GM21390 (cell line): ENCODE results near the gene DUS1L.
A peak's percentile ranks its signal among the peaks of the same experiment; 100 is the strongest.

Source experiments
- ATAC-seq: cut with Tn5 transposase; IDR thresholded peaks from one replicate; pipeline ENCODE4 v1.9.1; 2021; ENCODE audit not compliant: unreplicated experiment

The DUS1L gene

DNA sequence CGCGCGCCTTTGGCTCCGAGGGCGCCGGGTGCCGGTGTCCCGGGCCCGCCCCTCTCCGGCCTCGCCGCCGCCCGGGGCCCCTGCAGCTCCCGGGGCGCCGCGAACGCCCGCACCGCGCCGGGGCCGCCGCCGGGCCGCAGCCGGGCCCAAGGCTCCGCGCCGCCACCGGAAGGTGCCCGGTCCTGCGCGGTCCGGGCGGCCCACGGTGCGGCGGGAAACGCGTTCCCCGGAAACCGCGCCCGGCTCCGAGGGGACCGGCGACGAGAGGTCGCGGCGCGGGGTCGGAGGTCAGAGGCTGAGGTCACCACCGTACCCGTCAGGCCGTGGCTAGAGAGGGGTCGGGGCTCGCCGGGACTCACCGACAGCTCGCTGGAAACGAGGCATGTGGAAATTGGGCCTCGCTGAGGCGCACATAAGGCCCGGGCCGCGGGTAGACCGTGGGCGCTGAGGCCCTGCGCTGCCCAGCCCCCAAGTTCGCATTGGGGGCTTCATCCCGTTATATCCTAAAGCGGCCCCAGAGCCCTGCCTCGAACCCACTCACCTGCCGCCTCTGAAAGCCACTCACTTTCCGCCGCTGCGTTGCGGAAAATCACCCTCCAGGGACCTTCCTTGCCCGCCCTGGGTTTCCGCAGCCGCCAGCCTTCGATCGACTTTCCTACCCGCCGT lies at the start of gene DUS1L:
DUS1L (minus strand) TSS at position 167 of the 666 bp plus-strand sequence. CDS start 745 bp downstream, outside the sequence.
- ATAC-seq: no peak

DNA sequence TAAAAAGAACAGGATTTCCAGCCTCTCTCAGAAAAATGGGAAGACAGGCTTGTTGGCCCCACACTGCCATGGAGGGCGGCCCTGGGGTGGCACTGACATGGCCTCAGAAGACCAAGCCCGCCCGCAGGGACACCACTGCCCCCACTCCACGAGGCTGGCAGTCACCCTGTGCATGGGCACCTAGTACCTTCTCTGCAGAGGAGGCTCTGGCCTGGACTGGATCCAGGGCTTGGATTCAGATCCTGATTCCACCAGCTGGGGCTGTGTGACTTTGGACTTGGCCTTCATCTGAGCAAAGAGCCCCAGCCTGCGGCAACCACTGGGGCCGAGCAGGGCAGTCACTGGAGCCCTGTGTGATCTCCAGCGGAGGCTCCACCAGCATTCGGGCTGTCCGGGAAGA lies 49.3 kb upstream of the DUS1L start:
- no peak for ATAC-seq

DNA sequence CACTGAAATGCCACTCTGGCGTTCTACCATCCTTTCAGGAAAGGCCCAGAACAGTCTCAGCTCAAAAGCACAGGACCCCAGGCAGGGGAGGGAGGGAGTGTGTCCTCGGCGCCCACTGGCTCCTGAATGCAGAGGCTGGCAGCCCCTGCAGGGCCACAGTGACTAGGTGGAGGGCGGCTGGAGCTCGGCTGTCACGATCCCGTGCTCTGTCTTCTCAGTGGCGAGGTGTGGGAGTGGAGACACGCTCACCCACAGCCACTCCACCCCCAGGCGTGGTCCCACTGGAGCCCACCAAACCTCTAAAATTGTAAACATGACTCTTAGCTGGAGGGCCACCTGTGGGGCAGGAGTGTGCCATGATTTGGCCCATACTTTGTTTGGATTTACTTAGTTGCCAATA lies 48.8 kb upstream of the DUS1L start:
- ATAC-seq: no peak

DNA sequence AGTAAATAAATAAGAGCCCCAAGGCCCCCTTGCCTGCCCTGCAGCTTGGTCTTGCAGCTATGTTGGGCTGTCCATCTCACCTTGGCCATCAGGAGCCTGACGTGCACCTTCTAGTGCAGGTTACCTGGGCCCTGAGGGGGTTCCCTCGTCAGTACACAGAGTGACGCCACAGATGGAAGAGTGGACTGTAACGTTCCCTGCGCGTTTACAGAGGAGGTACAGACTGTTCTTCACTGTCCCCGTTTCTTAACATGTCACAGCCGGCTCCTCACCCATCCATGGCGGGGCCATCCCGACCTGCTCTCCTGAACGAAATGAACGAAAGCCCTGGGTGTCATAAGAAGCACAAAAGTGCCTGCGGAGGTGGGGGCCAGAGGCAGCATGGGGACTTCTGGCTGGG lies 48.3 kb upstream of the DUS1L start:
- ATAC-seq: no peak

DNA sequence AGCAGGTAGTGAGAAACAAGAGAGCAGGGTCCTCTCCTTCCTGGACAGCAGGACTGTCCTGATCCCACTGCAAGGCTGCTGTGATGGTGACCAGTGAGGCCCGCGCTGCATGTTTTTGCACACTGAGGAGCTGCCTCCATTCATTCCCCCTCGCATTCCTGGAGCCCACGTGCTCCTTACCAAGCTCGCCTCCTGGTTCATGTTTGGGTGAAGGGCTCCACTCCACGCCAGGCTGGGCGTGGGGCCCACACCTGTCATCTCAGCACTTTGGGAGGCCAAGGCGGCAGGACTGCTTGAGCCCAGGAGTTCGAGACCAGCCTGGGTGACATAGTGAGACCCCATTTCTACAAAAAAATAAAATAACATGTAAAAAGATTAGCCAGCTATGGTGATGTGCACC lies 47.8 kb upstream of the DUS1L start:
- no peak for ATAC-seq

DNA sequence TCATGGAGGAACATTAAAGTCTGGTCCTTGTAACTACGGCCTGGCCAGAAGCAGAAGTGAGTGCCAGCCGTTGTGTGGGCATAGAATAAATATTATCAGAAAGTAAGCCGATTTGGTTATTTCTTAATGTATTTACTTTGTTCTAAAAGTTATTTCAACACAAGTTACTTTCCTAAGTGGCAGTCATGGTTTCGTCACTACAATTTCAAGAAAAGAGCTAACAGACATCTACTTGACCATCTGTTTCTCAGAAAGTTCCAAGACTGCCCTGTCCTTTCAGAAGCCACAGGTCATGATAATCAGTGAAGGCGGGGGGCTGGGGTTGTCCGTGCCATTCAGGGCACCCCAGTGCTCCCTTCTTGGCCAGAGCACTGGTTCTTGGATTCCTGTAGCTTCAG lies 47.3 kb upstream of the DUS1L start:
- ATAC-seq: no peak

DNA sequence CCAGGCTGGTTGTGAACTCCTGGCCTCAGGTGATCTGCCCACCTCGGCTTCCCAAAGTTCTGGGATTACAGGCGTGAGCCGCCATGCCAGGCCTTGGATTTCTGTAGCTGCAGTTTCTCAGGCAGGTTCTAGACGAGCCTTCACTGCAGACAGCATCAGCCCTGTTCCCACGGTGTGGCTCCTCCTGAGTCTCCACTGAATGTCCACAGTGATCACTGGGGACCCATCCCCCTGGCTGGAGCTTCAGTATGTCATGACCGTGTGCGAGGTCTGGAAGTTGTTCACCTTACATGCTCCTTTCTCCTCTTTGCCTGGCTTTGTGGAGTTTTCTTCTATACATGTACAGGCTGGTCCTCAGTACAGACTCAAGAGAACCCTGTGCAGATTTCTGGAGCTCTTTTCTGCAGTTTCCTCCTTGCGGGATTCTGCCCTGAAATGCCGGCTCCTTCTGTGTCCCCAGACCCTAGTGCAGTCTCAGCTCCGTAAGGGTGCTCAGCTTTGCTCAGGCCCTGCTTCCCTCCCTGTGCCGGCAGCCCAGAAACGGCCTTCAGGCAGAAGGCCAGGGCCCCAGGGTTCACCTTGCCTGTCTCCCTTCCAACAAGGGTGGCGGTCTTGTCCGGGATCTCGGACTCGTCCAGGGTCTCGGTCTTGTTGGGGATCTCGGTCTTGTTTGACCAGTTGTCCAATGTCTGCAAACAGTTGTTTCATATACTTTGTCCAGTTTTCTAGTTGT lies 46.7 kb upstream of the DUS1L start:
- no peak for ATAC-seq

DNA sequence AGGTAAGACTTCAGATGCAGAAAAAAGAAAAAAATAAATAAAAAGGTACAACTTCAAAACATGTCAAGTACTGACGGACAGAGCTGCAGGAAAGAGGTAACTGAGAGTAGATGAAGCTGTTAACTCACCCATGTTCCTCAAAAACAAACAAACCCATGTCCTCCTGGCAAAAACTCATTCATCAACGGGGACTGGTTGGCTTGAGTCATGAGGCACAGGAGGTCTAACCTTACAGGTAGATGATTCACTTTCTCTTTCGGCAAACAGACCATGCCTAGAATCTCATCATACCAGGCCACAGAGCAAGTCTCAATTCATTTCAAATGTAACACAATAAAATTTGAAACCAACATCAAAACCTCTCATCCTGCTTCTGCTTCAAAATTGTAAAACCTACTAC lies 44.7 kb upstream of the DUS1L start:
- ATAC-seq: no peak

DNA sequence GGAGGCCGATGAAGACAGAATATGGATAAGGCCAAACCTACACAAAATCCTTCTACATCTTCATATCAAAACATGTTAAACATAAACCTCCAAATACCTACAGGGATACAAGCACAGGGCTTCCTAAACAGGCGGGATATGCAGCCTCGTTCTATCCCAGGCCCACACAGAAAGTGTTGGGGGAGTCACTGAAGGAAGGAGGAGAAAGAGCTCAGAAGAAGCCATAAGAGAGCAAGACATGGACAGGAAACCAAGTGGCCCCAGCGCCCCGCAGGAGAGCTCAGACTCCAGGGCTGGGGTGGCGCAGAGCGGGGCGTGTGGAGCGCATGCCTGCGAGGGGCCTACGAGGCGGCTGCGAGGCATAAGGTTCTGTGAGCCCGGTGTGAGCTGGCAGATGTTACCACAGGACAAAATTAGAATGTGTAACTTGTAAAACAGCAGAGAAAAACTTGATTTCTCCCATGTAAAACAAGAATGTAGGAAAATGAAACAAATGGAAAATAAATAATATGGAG lies 43.4 kb upstream of the DUS1L start:
- ATAC-seq: no peak

DNA sequence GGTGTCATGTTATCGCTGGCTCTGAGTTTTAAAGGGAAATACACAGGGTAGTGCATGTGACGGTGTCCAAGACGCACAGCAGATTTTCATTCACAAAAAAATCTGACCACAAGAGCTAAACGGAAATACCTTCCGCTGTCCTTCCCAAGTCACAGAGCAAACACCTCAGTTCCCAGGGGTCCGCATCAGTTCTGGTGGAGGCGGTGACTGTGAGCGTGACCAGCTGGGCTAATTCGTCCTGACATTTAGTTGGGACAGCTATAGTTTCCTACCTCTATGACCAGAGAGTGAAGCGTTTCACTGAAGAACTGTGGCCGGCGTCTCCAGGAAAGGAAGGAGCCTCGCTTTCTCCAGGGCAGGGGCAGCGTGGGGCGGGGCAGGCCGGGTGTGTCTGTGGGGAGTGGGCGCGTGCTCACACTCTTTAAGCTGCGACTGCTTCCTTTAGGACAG lies 42.9 kb upstream of the DUS1L start:
- no peak for ATAC-seq

DNA sequence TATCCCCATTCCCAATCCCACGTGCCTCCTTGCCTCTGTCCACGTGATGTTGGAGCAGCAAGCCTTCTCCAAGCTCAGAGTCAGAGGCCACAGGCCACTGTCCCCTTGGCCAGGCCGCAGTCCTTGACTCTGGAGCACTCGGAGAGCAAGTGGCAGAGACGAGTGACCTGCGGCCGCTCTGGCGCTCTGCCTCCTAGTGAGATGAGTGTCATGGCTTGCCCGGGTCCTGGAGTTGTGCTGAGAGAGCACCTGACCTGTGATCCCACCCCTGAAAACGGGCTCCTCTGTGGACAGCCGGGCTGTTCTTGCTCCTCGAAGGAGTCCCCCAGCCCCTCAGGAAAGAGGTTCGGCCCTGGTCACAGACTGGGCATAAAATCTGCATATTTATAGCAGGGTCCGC lies 42.4 kb upstream of the DUS1L start:
- ATAC-seq: no peak

DNA sequence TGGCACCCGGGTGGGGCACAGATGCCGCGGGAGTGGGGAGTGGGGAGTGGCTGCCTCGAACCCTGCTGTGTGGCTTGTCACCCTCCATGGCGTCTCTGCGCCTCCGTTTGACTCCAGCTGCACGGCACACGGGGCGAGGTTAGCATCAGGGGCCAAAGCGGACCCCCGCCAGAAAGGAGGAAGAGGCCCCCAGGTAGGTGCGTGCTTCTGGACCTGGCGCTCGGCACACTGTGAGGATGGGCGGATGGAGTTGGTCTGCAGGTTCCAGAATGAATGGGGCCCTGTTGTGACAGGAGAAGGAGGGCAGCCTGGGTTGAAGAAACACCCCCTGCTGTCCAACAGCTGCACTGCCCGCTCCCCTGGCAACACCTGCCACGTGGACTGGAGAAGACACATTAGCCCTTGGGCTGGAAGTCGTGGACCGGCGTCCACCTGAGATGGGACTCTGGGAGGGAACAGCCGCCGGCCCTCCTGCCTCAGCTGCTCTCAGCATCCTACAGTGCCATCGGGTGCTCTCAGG lies 41.8 kb upstream of the DUS1L start:
- ATAC-seq: no peak

DNA sequence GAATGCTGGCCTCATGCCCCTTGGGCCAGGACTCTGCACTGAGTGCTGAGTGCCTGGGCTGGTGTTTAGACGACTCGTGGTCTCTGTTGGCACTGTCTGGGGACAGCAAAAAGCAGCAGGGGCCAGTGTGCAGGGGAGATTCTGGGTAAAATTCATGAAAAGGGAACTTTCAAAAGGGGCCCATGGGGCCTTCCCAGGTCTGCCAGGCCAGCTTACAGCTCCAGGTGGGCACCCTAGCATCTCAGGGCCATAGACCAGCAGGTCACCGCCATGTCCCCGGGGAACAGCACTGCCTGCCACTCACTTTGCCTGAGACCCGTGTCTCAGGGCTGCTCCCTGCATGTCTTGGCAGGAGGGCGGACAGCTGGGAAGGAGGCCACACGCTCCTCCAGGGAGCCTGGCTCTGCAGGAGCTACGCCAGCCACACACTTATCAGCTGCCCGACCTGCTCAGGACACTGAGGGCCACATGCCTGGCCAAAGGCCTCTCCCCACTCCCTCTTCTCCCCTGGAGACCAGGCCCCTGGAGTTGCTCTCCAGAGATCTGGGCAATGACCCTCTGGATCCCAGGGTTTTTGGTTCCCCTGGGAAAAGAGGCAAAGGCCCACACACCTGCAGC lies 41.2 kb upstream of the DUS1L start:
- no peak for ATAC-seq

DNA sequence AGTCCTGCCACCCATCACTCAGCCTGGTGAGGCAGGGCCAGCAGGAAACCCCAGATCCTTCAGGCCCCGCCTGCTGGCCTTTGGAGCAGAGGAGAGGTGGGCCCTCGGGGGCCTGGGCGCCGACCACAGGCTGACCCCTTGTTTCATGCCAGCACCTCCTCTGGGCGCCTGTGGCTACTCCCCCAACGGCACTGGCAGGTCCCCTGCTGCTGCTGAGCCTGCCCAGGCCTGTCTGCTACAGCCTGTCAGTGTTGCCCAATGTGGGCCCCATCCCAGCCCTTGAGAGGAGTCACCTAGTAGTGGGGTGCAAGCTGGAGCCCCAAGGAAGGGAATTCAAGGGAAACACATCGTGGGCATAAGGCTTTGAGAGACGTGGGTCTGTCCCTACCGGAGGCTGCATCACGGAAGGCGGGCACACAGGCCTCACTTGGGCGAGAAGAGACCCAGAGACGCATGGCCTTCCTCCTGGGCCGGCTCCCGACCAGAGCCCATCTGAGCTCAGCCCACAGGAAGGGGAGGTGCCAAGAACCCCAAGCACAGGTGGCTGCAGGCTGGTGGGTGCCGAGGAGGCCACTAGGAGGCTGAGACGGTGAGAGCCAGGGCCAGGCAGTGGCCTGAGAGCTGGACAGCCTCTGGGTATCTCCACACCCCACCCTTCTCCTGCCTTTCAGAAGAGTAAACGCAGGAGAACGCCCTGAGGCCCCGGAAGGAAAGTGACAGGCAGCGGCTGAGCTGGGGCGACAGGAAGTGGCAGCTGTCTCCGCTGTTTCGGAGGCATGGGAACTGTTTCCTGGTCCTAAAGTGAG lies 40.5 kb upstream of the DUS1L start:
- peak; percentile 70 for ATAC-seq

DNA sequence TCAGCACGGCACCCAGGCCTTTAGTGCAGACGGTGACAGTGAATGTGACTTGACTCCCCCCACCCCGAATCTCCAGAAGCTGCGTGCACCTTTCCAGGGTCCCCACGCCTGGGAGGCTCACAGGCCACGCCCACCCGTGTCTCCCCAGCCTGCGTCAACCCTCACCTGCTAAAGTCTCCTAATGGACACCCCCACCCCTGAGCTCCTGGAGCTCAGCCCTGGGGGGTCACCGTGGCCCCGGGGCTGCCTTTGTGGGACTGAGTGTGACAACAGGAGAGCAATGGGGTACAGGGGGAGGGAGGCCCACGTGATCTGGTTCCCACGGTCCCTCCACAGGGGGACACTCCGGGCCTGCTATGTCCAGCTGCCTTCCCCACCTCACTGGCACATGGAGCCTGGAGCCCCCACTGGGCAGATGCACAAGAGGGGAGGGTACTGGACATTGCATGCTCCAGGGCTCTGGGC lies 39.8 kb upstream of the DUS1L start:
- no peak for ATAC-seq

DNA sequence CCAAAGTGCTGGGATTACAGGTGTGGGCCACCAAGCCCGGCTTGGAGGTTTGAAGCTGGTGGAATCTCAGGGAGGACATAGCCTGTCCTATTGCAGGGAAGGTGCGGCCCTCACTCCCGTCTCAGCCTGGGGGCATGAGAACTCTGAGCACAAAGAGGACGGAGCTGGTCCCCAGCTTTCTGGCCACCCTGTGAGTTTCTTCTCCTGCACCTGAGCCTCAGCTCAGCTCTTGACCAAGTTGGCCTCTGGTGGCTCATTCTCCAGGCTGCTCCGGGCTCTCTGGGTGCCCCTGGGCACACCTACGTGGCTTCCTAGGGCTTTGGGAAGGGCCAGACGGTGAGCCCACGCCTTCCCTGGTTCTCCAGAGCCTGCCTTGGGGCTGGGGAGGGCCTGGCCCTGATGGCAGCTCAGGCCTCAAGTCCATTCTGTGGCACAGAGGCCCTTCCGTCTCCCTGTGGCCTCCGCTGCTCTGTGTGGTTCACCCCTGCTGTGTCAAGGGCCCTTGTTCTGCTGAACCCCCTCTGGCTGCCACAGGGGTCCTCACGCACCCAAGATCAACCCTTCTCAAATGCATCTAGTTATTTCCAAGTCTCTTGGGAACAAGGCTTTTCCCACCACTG lies 39.3 kb upstream of the DUS1L start:
- ATAC-seq: no peak

DNA sequence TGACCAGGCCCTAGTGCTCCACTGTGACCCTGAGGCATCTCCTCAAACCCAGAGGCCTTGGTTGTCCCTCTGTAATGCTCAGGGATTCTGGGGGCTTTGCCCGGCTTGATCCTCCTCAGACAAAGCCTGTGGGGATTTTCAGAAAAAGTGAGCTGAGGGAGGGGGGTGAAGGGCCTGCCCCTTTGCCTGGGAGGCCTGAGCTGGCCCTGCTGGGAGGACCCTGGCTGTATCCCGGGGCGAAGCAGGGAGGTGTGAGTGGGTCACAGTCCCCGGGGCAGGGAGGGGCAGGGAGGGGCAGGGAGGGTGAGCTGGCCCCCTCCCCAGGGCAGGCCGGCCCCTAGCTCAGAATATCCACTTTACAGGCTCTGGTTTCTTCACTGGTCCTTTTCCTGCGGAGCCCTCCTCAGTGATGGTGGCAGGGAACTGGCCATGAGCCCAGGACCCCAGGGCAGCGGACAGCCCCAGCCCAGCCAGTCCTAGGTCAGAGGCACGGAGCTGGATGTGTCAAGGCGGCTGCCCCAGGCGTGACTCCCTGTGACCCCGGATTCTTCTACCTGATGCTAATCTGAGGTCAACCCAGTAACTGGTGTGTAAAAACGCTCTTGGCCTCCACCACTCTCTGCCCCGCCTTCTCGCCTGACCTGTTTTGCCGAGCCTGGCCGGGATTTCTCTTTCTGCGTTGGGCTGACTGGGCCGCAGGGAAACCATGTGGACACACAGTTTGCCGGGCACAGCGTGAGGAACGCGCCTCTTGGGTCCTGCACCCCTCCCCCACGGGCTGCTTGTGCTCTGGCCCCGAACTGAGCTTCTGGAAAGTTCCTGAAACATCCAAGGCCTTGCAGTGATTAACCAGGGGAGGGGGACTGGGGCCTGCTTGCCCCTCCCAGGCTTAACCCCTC lies 38.2 kb upstream of the DUS1L start:
- no peak for ATAC-seq

DNA sequence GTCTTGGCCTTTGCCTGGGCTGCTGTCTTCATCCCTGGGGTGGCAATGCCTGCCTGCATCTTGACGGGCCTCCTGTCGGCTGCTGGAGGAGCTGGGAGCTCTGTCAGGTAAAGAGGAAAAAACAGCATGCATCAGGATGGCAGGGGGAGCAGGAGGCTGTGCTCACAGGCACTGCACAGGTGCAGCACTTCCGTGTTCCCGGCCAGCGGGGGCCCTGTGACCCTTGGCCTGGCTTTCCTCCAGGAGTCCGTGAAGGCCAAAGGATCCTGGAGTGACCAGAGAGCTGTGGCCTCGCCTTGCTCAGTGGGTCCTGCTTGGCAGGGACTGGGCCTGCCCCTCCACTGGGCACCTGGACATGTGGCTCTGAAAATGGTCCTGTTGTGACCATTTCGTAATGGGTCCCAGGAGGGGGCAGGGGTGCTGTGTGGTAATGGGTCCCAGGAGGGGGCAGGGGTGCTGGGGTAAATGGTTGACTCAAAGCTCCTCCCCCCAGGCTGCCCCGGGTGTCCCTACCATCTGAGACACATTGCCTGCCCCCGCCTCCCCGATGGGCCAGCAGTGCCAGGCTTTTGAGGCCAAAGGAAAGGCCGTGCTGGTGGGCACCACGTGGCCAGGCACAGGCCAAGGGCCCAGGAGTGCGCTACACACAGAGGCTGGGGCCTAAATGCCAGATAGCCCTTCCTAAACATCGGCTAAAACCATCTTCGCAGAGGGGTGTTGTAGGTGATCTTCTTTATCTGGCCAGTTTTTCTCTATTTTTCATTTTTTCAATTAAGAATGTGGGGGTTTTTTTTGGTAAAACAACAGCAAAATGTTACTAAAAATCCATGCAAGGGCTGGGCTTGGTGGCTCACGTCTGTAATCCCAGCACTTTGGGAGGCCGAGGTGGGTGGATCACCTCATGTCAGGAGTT lies 36.4 kb upstream of the DUS1L start:
- no peak for ATAC-seq
